GM23338 (cell line): Measurements from ENCODE around the gene CNOT10.
"Not testable (repeated sequence)": the region's sequence is repeated elsewhere in the genome, so short reads cannot be mapped to it uniquely, and the experiment has no call there.

Experiments used
- CREB1 ChIP-seq: fragments of 250-450 bp; sonication (Bioruptor Pico); IDR thresholded peaks from 2 replicates; pipeline ENCODE4 v1.5.0; 2020; ENCODE audit warnings: low read depth, mild to moderate bottlenecking, moderate library complexity
- CTCF ChIP-seq, 2 experiments: fragments of 200-600 bp in 1 of 2; sonication (generic) in 1 of 2; conservative IDR thresholded peaks; 2 replicates each; pipeline versions ENCODE4 v1.5.1 to v1.6.1; 2016 to 2017; ENCODE audit warnings: antibody characterized with exemption in 2 of 2, low read depth in 2 of 2, mild to moderate bottlenecking in 2 of 2, moderate library complexity in 1 of 2
- ETS1 ChIP-seq: IDR thresholded peaks from 2 replicates; pipeline ENCODE4 v1.6.1; 2016; ENCODE audit warnings: antibody characterized with exemption
- EZH2 ChIP-seq: fragments of 200-600 bp; sonication (generic); IDR thresholded peaks from one replicate; pipeline ENCODE4 v1.8.0; 2017; ENCODE audit warnings: antibody characterized with exemption, mild to moderate bottlenecking, low read depth; ENCODE audit not compliant: unreplicated experiment
- EZH2phosphoT487 ChIP-seq: fragments of 200-600 bp; sonication (generic); IDR thresholded peaks from one replicate; pipeline ENCODE4 v1.8.1; 2018; ENCODE audit warnings: antibody characterized with exemption; ENCODE audit not compliant: unreplicated experiment
- JUNB ChIP-seq: IDR thresholded peaks from one replicate; pipeline ENCODE4 v1.6.1; 2016; ENCODE audit warnings: antibody characterized with exemption; ENCODE audit not compliant: unreplicated experiment
- NANOG ChIP-seq: IDR thresholded peaks from 2 replicates; pipeline ENCODE4 v1.6.1; 2016; ENCODE audit warnings: antibody characterized with exemption, borderline replicate concordance
- POLR2AphosphoS5 ChIP-seq: IDR thresholded peaks from 2 replicates; pipeline ENCODE4 v1.6.1; 2016; ENCODE audit warnings: antibody characterized with exemption, low read depth
- REST ChIP-seq: IDR thresholded peaks from one replicate; pipeline ENCODE4 v1.6.1; 2018; ENCODE audit warnings: antibody characterized with exemption; ENCODE audit not compliant: unreplicated experiment
- STAT1 ChIP-seq: IDR thresholded peaks from one replicate; pipeline ENCODE4 v1.6.1; 2016; ENCODE audit warnings: antibody characterized with exemption; ENCODE audit not compliant: unreplicated experiment
- ZNF331 ChIP-seq: fragments of 250-450 bp; sonication (Bioruptor Pico); IDR thresholded peaks from 2 replicates; pipeline ENCODE4 v1.5.0; 2020; ENCODE audit warnings: low read depth, mild to moderate bottlenecking, moderate library complexity

- not testable (repeated sequence) for TF ChIP-seq CTCF (conservative IDR thresholded peaks at IDR 0.05; ENCODE audit: low read depth in 2 of 2); EZH2; ETS1; POLR2AphosphoS5; NANOG; REST; EZH2phosphoT487; CREB1; ZNF331 (CRISPR knock-in tag); JUNB; STAT1
Measured at GRCh38 chr3:32801440-32801839, 116.5 kb downstream of the CNOT10 start.
